DOHH2 (cell line): Measurements from ENCODE around the gene FSTL1.

Source experiments
- CTCF ChIP-seq: fragments of 200-600 bp; sonication (generic); IDR thresholded peaks from one replicate; pipeline ENCODE4 v1.5.1; 2014; ENCODE audit warnings: antibody characterized with exemption, mild to moderate bottlenecking, low read depth, low read length; ENCODE audit not compliant: poor library complexity, severe bottlenecking
- EZH2phosphoT487 ChIP-seq: fragments of 200-600 bp; sonication (generic); IDR thresholded peaks from 2 replicates; pipeline ENCODE4 v1.6.1; 2017; ENCODE audit warnings: borderline replicate concordance, mild to moderate bottlenecking, antibody characterized with exemption, low read length, moderate library complexity, mixed read lengths

- no peak for TF ChIP-seq CTCF
- TF ChIP-seq EZH2phosphoT487, result no peak
Observed at GRCh38 chr3:120402257-120402656, 48.5 kb downstream of the FSTL1 start.
